Hematopoietic multipotent progenitor cell treated with erythropoietin and hydrocortisone succinate and interleukin-3 and kit ligand, for 6 days (in vitro differentiated cells): ENCODE data around the gene TLNRD1.

Source experiments
- DNase-seq: peaks from one replicate; pipeline ENCODE4 v3.0.0-alpha.2; 2015

Gene TLNRD1

GRCh38 chr15:80978685-80979329, 21.9 kb upstream of the TLNRD1 start:
- no peak for DNase-seq

GRCh38 chr15:80979538-80980200, 21.1 kb upstream of the TLNRD1 start:
- DNase-seq = no peak

DNA sequence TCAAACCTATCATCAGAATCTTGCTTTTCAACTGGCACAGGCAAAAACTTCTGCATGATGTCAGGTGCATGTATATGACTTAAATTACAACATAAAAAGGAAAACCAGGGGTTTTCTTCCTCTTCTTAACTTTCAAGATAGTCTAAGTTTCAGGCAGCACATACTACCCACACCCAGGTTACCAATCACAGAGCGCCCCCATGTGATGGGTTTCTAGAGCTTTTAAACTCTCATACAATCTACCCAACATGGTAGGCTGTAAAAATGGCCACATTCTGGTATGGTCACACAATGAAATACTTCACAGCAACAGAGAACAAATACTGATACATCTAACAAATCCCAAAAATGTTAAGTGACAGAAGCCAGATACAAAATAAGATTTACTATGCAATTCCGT, 18.5 kb upstream of the TLNRD1 start:
- no peak for DNase-seq

- no peak for DNase-seq
These were observed 17.9 kb upstream of the TLNRD1 start for GRCh38 chr15:80982839-80983238.

- peak; percentile 61 for DNase-seq
These were observed 15.9 kb upstream of the TLNRD1 start for GRCh38 chr15:80984856-80985255.

DNA sequence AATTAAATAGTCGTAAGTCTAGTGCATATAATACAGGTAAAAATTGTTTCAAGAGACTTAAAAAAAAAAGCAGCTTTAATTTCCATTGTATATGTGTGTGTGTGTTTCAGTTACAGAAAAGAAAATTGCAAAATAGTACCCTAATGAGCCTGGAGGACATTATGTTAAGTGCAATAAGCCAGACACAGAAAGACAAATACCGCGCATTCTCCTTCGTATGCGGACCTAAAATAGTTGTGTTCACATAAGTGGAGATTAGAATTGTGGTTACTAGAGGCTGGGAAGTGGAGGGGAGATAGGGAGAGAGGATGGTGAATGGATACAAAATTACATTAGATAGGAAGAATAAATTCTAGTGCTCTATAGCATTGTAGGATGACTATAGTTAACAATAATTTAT, 14.7 kb upstream of the TLNRD1 start:
- peak; percentile 58 for DNase-seq

- DNase-seq = no peak
These were observed 14.2 kb upstream of the TLNRD1 start for GRCh38 chr15:80986487-80986886.

GRCh38 chr15:80988148-80988796, 12.5 kb upstream of the TLNRD1 start:
- DNase-seq = peak; percentile 23

GRCh38 chr15:80989081-80989517, 11.6 kb upstream of the TLNRD1 start:
- DNase-seq = no peak

DNA sequence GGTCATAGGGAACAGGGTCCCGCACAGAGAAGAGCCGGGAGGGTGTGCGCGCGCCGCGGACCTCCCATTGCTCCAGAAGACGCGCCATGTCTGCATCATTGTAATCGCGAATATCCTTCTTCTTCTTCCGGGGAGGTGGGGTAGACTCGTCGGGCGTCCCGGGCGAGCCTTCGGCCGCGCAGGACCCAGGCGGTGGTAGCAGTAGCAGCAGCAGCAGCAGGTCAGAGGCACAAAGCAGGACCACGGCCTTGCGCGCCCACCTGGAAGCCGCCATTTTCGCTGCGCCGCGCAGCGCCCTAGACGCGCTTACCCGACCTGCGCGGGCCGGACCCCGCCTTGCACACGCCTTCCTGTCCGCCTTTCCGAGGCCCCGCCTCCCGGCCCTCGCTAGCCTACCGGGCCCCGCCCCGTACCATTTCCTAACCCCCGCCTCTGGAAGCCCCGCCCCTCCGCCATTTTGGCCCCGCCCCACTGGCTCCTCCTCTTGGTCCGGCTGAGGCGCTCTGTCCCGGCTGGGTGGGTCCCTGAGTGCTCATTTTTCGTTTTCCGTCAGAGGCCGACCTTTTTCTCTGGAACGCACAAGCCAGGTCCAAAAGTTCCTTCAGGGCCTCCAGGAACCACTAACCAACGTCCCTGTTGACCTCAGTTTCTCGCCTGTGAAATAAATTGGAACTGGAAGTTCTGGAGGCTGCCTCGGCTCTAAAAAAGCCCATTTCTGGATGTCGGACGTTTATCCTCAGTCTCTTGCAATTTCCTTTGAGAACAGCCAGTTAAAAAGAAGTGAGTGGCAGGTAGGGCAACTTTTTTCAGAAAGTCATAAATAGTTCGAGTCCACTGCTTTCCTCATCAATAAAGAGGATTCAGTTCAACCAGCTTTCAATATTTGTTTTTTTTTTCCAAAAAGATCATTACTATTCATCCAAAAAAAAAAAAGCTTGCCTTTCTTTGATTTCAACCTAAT, 10.9 kb upstream of the TLNRD1 start, which contains the start of gene MESD:
Gene MESD, minus strand, starts transcription at position 302 of the 961 bp plus-strand sequence. Its CDS starts 28 bp downstream, at position 274.
- peak; percentile 98 for DNase-seq

GRCh38 chr15:80990955-80991354, 9.8 kb upstream of the TLNRD1 start:
- no peak for DNase-seq

DNA sequence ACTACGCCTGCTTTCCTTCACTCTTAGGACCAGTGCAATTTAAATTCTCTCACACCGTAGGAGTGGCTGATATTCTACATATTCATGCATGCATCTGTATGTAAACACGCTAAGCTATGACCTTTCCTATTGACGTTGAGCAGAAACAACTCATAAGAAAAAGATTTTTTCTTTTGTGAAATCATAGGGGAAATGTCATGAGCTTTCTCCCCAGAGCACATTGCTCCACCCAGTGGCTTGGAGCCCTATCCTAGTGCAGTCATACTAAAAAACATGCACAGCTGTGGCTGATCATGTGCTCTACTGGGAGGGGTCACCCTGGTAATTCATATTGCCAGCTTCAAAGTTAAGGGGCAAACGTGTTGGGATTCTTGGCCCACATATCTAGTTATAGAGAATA, 9.3 kb upstream of the TLNRD1 start:
- peak; percentile 83 for DNase-seq

GRCh38 chr15:80992006-80992405, 8.7 kb upstream of the TLNRD1 start:
- DNase-seq = no peak

GRCh38 chr15:80992441-80992840, 8.3 kb upstream of the TLNRD1 start:
- no peak for DNase-seq

DNA sequence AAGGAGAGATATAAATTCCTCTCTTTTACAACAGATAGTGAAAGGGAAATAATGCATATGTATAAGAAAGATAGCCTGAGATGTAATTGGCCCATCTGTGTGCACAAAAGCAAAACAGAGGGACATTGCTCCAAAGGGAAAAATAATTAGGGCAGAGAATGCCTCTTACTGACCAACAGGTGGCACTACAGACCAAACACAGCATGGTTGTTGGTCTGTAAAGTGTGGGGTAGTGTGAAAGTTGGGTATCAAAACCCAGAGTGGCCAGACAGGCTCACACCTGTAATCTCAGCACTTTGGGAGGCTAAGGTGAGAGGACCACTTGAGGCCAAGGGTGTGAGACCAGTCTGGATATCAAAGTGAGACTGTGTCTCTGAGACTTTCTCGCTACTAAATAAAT, 4.5 kb upstream of the TLNRD1 start:
- peak; percentile 57 for DNase-seq

GRCh38 chr15:80997692-80998091, 3.0 kb upstream of the TLNRD1 start:
- no peak for DNase-seq

DNA sequence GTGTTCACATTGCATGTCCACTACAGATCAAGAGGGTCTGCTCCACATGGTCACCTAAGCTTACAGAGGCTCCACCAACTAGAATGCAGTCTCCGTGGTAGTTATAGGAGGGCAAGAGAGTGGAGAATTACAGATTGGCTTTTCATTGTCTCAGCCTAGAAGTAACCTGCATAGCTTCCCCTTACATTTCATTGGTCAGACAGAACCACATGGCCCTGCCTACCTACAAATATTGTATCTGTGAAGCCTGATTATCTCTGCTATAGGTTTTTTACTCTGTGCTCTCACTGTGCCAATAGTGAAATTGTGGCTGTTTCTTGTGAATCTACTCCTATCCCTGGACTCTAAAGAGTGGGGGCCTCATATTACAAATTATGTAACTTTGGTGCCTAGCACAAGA, 2.5 kb upstream of the TLNRD1 start:
- no peak for DNase-seq

DNA sequence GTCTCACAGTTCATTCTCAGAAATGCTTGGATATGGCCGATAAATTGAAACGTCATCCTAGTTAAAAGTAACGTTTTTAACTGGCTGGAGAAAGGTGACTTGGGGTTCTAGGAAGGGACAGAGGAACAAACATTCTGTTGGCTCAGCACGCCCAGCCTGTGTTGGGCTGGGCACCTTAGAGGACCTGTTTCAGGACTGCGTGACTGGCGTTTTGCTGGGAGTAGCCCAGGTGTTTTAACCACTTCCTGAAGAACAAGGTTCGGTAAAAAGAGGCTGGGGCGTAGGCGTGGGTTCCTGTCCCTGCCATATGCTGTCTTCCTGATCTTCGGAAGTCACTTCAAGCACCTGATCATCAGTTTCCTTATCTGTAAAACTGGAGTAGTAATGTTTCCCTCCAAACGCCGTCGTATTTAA, 1.1 kb upstream of the TLNRD1 start:
- DNase-seq = peak; percentile 35

DNA sequence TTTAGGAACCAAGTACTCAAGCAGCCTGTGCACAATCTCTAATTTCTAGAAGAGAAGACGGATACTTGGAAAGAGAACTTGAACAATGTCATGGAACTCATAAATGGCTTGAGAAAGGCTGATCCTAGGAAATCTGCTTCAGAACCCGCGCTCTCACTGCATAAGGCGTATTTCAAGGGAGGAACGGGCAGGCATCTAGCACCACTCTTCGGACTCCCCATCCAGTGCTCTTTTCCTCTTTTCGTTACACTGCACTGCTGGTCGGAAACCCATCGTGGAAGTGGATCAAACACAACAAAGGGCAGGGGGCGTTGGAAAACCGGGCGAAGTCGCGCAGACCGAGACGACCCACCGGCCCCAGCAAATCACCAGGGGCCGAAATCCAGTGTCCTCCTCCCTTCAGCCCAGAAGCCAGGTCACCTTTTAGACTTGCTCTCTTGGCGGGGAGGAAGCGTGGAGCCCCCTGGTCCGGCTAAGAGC, 539 bp upstream of the TLNRD1 start:
- no peak for DNase-seq

GRCh38 chr15:81001152-81002008, 657 bp downstream of the TLNRD1 start:
- peak; percentile 48 for DNase-seq

DNA sequence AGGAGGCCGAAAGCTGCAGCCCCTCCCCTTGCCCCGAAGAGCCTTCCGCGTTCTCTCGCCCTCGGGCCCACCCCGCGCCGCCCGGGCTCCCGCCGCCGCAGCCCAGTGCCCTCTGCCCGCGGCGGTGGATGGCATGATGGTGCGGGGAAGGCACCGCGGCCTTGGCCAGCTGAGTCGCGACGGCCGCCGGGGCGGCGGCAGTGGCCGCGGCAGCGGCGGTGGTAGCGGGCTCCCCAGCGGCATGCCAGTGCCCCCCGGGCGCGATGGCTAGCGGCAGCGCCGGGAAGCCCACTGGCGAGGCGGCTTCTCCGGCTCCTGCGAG, 1.2 kb downstream of the TLNRD1 start:
- DNase-seq = no peak
